Thoracic aorta (tissue), 2 donors: ENCODE measurements around the gene ZNF280D. TPM values are rescaled to one million over a fixed set of nuclear protein-coding genes. Genes with fewer than 3 reads are reported as not detected.

Experiments
- ATAC-seq: fragments of 150-250 bp; one replicate; pipeline ENCODE4 v1.8.0; 2017; ENCODE audit warnings: low read depth; ENCODE audit not compliant: insufficient number of reproducible peaks, low FRiP score
- DNase-seq: peaks from one replicate; pipeline ENCODE4 v3.0.0-alpha.2; 2020; ENCODE audit warnings: low spot score
- H3K27ac ChIP-seq, 2 donors: fragments of 200-600 bp; sonication (generic); 1 replicate in 1 of 2; 2 replicates in 1 of 2; pipeline ENCODE4 v1.5.1; 2016; ENCODE audit warnings: mild to moderate bottlenecking in 2 of 2, moderate library complexity in 2 of 2
- H3K27me3 ChIP-seq: fragments of 200-600 bp; sonication (generic); replicated peaks from 2 replicates; pipeline ENCODE4 v1.6.0; 2016; ENCODE audit warnings: mild to moderate bottlenecking; ENCODE audit not compliant: insufficient read depth
- H3K36me3 ChIP-seq: fragments of 200-600 bp; sonication (generic); one replicate; pipeline ENCODE4 v1.5.1; 2016
- H3K4me1 ChIP-seq, 2 donors: fragments of 200-600 bp; sonication (generic); 1 replicate in 1 of 2; 2 replicates in 1 of 2; pipeline versions ENCODE4 v1.5.1 to v1.6.0; 2016; ENCODE audit warnings: low read depth in 2 of 2, mild to moderate bottlenecking in 1 of 2; ENCODE audit not compliant: control insufficient read depth in 1 of 2
- H3K4me3 ChIP-seq: fragments of 200-600 bp; sonication (generic); 2 replicates; pipeline ENCODE4 v1.5.1; 2016; ENCODE audit warnings: mild to moderate bottlenecking
- H3K9me3 ChIP-seq: fragments of 200-600 bp; sonication (generic); 2 replicates; pipeline ENCODE4 v1.5.1; 2016
- total RNA-seq, 2 donors: library from RNA; depleted of rRNA; stranded (reverse); fragments of >200 nt; gene quantifications; one replicate each; pipeline versions ENCODE4 v1.1.0 to v1.2.3, GENCODE V29; 2016
- TF ChIP-seq, protein P1 (sequence below): fragments of 200-600 bp; sonication (generic); IDR thresholded peaks from one replicate; pipeline ENCODE4 v1.5.1; 2019; ENCODE audit warnings: antibody characterized with exemption

Gene ZNF280D
- total RNA-seq, 2 donors from 2014 or later: 50.0 to 55.1 TPM

DNA sequence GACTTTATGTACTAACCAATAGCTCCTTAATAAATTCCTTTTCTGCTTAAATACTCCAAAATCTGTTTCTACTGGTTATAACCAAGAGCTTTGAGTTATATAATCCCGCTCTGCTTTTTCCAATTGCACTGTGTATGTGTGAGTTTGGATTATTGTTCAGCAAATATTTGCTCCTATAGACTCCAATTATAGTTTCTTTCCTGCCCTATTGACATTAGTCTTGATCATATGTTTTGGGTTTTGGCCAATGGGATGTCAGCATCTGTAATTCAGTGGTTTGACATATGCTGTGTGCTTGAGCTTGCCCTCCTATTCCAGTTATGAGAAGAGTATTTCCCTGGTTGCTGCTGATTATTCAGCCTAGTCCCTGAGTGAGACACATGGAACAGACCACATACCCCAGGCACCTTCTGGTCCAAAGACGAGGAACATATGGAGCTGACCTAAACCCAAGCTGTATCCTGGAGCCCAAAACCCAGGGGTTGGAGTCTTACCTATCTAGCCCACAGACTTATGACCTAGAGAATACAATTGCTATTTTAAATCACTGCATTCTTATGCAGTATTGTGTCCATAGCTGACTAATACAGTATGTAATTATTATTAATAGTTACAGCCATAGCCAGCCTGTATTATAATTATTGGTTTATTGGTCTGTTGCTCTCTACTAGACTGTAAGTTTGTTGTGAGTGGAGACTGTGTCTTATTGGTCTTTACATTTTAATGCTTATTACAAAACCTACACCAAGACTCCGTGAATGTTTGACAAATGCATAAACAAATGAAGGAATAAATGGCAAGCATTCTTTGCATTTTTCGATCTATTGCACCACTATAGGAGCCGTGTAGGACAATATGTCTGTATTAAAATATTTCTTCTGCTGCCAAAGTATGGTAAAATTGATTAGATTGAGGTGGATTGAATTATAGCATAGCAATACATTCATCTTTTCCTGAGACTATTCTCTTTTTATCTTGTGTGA is 11.7 kb upstream of the ZNF280D start:
- DNase-seq: no peak
- H3K4me1 ChIP-seq: peaks cover 4 to 6% of the 10 kb centered on the region in 2 donors
- no peaks in the 10 kb centered on the region for H3K27me3 ChIP-seq
- no peaks in the 10 kb centered on the region for H3K36me3 ChIP-seq
- H3K27ac ChIP-seq: no peak overlapping the region
- no peak for ATAC-seq
- TF ChIP-seq, protein P1, sequence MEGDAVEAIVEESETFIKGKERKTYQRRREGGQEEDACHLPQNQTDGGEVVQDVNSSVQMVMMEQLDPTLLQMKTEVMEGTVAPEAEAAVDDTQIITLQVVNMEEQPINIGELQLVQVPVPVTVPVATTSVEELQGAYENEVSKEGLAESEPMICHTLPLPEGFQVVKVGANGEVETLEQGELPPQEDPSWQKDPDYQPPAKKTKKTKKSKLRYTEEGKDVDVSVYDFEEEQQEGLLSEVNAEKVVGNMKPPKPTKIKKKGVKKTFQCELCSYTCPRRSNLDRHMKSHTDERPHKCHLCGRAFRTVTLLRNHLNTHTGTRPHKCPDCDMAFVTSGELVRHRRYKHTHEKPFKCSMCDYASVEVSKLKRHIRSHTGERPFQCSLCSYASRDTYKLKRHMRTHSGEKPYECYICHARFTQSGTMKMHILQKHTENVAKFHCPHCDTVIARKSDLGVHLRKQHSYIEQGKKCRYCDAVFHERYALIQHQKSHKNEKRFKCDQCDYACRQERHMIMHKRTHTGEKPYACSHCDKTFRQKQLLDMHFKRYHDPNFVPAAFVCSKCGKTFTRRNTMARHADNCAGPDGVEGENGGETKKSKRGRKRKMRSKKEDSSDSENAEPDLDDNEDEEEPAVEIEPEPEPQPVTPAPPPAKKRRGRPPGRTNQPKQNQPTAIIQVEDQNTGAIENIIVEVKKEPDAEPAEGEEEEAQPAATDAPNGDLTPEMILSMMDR: no peak
- H3K4me3 ChIP-seq: no peak overlapping the region
- no peaks in the 10 kb centered on the region for H3K9me3 ChIP-seq

DNA sequence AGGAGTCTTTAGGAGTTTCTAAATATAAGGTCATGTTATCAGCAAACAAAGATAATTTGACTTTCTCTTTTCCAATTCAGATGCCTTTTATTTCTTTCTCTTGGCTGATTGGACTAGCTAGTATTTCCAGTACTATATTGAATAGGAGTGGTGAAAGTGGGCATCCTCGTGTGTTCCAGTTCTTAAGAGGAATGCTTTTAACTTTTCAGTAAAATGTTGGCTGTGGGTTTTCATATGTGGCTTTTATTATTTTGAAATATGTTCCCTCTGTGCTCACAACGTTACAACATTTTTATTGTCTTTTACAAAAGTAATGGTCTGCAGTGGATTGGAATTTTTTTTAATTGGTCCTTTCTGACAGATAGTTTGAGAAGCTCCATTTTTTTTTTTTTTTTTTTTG is 8.2 kb upstream of the ZNF280D start:
- DNase-seq: no peak
- no peaks in the 10 kb centered on the region for H3K9me3 ChIP-seq
- H3K4me1 ChIP-seq: no peaks in the 10 kb centered on the region
- no peaks in the 10 kb centered on the region for H3K36me3 ChIP-seq
- TF ChIP-seq, protein P1: no peak
- ATAC-seq: no peak
- no peak overlapping the region for H3K4me3 ChIP-seq
- no peak overlapping the region for H3K27ac ChIP-seq
- no peaks in the 10 kb centered on the region for H3K27me3 ChIP-seq

DNA sequence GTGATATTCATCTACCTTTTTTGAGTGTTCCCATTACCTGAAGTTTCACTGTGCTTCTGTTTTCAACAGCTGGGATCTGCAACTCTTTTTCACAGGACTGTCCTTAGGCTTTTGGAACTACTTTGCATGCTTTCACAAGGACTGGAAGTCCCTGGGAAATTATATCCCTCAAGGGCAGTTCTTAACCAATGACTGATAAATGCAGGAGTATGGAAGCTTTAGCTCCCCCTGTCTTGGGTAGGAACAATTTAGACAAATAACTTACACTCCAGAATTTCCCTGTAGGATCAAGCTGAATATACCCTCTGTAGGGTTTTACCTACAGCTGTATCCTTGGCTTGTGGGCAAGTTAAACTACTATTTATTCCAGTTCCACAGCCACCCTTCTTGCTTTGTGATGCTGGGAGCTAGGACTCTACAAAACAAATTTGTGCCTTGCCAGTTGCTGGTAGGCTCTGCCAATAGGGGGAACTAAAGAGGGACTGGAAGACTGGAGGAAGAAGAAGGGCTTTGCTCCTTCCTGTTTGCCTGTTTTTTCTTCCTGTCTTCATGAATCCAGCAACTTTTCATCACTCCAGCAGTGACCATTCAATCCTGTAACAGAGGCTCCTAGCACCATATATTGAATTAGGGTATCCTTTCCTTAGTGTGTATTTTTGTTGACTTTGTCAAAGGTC is 6.8 kb upstream of the ZNF280D start:
- no peaks in the 10 kb centered on the region for H3K4me1 ChIP-seq
- H3K4me3 ChIP-seq: no peak overlapping the region
- H3K27me3 ChIP-seq: no peaks in the 10 kb centered on the region
- no peaks in the 10 kb centered on the region for H3K36me3 ChIP-seq
- TF ChIP-seq, protein P1: no peak
- H3K27ac ChIP-seq: no peak overlapping the region
- H3K9me3 ChIP-seq: no peaks in the 10 kb centered on the region
- no peak for DNase-seq
- ATAC-seq: no peak

DNA sequence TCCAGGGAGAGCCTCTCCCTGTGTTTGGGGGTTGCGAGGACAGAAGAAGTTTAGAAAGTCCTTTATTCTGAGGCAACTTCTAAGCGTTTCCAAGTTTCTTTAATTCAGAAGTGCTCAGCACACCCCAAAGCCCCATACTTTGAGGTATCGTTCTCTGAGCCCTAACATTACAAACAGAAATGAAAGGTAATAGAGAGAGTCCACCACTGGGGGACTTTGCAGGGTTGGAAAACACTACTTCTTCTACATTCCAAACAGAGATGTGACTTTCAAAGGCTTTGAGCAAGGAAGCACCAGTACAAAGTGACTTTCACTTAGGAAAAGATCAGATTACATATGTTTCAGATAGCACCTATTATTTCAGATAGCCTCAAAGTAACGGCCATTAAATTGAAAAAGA is 6.2 kb upstream of the ZNF280D start:
- ATAC-seq (no peak), DNase-seq (no peak)
- no peaks in the 10 kb centered on the region for H3K27me3 ChIP-seq
- no peaks in the 10 kb centered on the region for H3K9me3 ChIP-seq
- H3K27ac ChIP-seq: no peak overlapping the region
- H3K4me1 ChIP-seq: no peaks in the 10 kb centered on the region
- H3K4me3 ChIP-seq: no peak overlapping the region
- H3K36me3 ChIP-seq: no peaks in the 10 kb centered on the region
- TF ChIP-seq, protein P1: no peak

DNA sequence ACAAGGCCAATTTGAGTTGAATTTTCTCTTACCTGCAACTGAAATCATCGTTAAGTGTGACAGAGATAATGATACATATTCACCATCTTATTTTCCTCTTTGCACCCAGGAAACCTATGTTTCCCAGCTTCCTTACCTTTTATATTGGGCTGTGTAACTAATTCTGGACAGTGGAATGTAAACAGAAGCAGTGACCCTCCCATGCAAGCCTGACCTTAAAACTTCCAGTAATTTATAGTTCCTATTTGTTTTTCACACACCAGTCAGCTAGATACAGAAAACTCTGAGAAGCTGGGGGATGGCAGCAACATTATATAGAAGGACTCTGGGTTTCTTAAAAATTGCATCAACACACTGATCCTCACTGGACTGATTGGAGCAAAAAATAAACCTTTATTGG is 4.5 kb upstream of the ZNF280D start:
- no peaks in the 10 kb centered on the region for H3K27me3 ChIP-seq
- H3K4me1 ChIP-seq: peaks cover 0 to 5% of the 10 kb centered on the region in 2 donors
- no peak overlapping the region for H3K27ac ChIP-seq
- no peak for ATAC-seq
- no peak for DNase-seq
- no peaks in the 10 kb centered on the region for H3K36me3 ChIP-seq
- no peaks in the 10 kb centered on the region for H3K9me3 ChIP-seq
- H3K4me3 ChIP-seq: no peak overlapping the region
- TF ChIP-seq, protein P1: no peak
